ENCODE results near the gene DNM3.

DNM3 gene

GRCh38 chr1:172254521-172255222, 413.4 kb downstream of the DNM3 start:
- peak; percentile 74 for DNase-seq

GRCh38 chr1:172255223-172255560, 413.9 kb downstream of the DNM3 start:
- no peak for DNase-seq

- DNase-seq = no peak
Measured at GRCh38 chr1:172265905-172266304, 424.6 kb downstream of the DNM3 start.

GRCh38 chr1:172266528-172267174, 425.4 kb downstream of the DNM3 start:
- DNase-seq = no peak

- DNase-seq = no peak
Measured at GRCh38 chr1:172268237-172268636, 426.9 kb downstream of the DNM3 start.

GRCh38 chr1:172269084-172269483, 427.8 kb downstream of the DNM3 start:
- DNase-seq = no peak

- peak; percentile 1 for DNase-seq
Measured at GRCh38 chr1:172269644-172270043, 428.3 kb downstream of the DNM3 start.

GRCh38 chr1:172270605-172271004, 429.3 kb downstream of the DNM3 start:
- peak; percentile 20 for DNase-seq

GRCh38 chr1:172272087-172272486, 430.8 kb downstream of the DNM3 start:
- DNase-seq = no peak

- peak; percentile 49 for DNase-seq
Measured at GRCh38 chr1:172273647-172274396, 432.5 kb downstream of the DNM3 start.

- DNase-seq = no peak
Measured at GRCh38 chr1:172275478-172275877, 434.2 kb downstream of the DNM3 start.

- no peak for DNase-seq
Measured at GRCh38 chr1:172276120-172276818, 435.0 kb downstream of the DNM3 start.

- DNase-seq = no peak
Measured at GRCh38 chr1:172277275-172277674, 436.0 kb downstream of the DNM3 start.

- no peak for DNase-seq
Measured at GRCh38 chr1:172277989-172278388, 436.7 kb downstream of the DNM3 start.

- no peak for DNase-seq
Measured at GRCh38 chr1:172278478-172278877, 437.2 kb downstream of the DNM3 start.

GRCh38 chr1:172279939-172280636, 438.8 kb downstream of the DNM3 start:
- no peak for DNase-seq

GRCh38 chr1:172283766-172284165, 442.5 kb downstream of the DNM3 start:
- peak; percentile 46 for DNase-seq

- DNase-seq = peak; percentile 97
Measured at GRCh38 chr1:172286629-172287076, 445.4 kb downstream of the DNM3 start.

GRCh38 chr1:172287208-172287607, 445.9 kb downstream of the DNM3 start:
- DNase-seq = peak; percentile 37

GRCh38 chr1:172288581-172288980, 447.3 kb downstream of the DNM3 start:
- no peak for DNase-seq

GRCh38 chr1:172289448-172289847, 448.1 kb downstream of the DNM3 start:
- DNase-seq = no peak

- no peak for DNase-seq
Measured at GRCh38 chr1:172292840-172293239, 451.5 kb downstream of the DNM3 start.

- no peak for DNase-seq
Measured at GRCh38 chr1:172293429-172293828, 452.1 kb downstream of the DNM3 start.
